Neuronal stem cell (in vitro differentiated cells): ENCODE measurements around the gene PIAS4.

Experiments
- DNase-seq: peaks from one replicate; pipeline ENCODE4 v3.0.0-alpha.2; 2013; ENCODE audit warnings: low spot score
- H2AFZ ChIP-seq: one replicate; pipeline ENCODE4 v1.6.1; 2013; ENCODE audit warnings: mild to moderate bottlenecking, low read length, inconsistent platforms
- H2AK5ac ChIP-seq: 2 replicates; pipeline ENCODE4 v1.6.1; 2013; ENCODE audit warnings: low read depth, mild to moderate bottlenecking, inconsistent platforms, low read length, moderate library complexity, mixed read lengths
- H2BK120ac ChIP-seq: 2 replicates; pipeline ENCODE4 v1.6.1; 2013; ENCODE audit warnings: low read depth, mild to moderate bottlenecking, inconsistent platforms, low read length, moderate library complexity, mixed read lengths
- H2BK12ac ChIP-seq: one replicate; pipeline ENCODE4 v1.6.1; 2013; ENCODE audit warnings: low read length, inconsistent platforms
- H2BK15ac ChIP-seq: 2 replicates; pipeline ENCODE4 v1.6.1; 2013; ENCODE audit warnings: mild to moderate bottlenecking, low read length, inconsistent platforms, mixed read lengths
- H2BK5ac ChIP-seq: one replicate; pipeline ENCODE4 v1.6.1; 2013; ENCODE audit warnings: inconsistent platforms, mild to moderate bottlenecking, low read length, moderate library complexity
- H3K14ac ChIP-seq: one replicate; pipeline ENCODE4 v1.6.1; 2013; ENCODE audit warnings: low read length, inconsistent platforms
- H3K18ac ChIP-seq: 2 replicates; pipeline ENCODE4 v1.6.1; 2013; ENCODE audit warnings: low read length, inconsistent platforms
- H3K23ac ChIP-seq: 2 replicates; pipeline ENCODE4 v1.6.1; 2013; ENCODE audit warnings: low read depth, mild to moderate bottlenecking, mixed read lengths, low read length, inconsistent platforms; ENCODE audit not compliant: poor library complexity
- H3K27ac ChIP-seq: replicated peaks from 3 replicates; pipeline ENCODE4 v1.5.1; 2013; ENCODE audit warnings: low read length, inconsistent platforms
- H3K27me3 ChIP-seq, 3 experiments: 2 replicates each; pipeline ENCODE4 v1.6.1; 2013; ENCODE audit warnings: low read length in 3 of 3, mild to moderate bottlenecking in 2 of 3, inconsistent platforms in 1 of 3, low read depth in 1 of 3, mixed read lengths in 1 of 3, moderate library complexity in 1 of 3; ENCODE audit not compliant: control insufficient read depth in 3 of 3, insufficient read depth in 3 of 3
- H3K36me3 ChIP-seq, 2 donors: replicated peaks in 1 of 2; 2 replicates each; pipeline ENCODE4 v1.6.1; 2013; ENCODE audit warnings: low read length in 2 of 2; ENCODE audit not compliant: control insufficient read depth in 2 of 2, insufficient read depth in 2 of 2
- H3K4ac ChIP-seq: 2 replicates; pipeline ENCODE4 v1.6.1; 2013; ENCODE audit warnings: inconsistent platforms, mild to moderate bottlenecking, low read length, moderate library complexity
- H3K4me1 ChIP-seq, 2 donors: 1 replicate in 1 of 2; 2 replicates in 1 of 2; pipeline ENCODE4 v1.6.1; 2013; ENCODE audit warnings: low read length in 2 of 2, low read depth in 1 of 2; ENCODE audit not compliant: control insufficient read depth in 2 of 2, insufficient read depth in 1 of 2
- H3K4me2 ChIP-seq: one replicate; pipeline ENCODE4 v1.6.1; 2013; ENCODE audit warnings: mild to moderate bottlenecking, low read length, inconsistent platforms; ENCODE audit not compliant: insufficient read depth, poor library complexity, severe bottlenecking
- H3K4me3 ChIP-seq, 2 donors: 2 replicates each; pipeline ENCODE4 v1.5.1; 2013; ENCODE audit warnings: low read length in 2 of 2, mild to moderate bottlenecking in 2 of 2, inconsistent platforms in 1 of 2, moderate library complexity in 1 of 2
- H3K79me1 ChIP-seq: one replicate; pipeline ENCODE4 v1.6.1; 2013; ENCODE audit warnings: low read depth, mild to moderate bottlenecking, inconsistent platforms, low read length, moderate library complexity
- H3K9ac ChIP-seq: one replicate; pipeline ENCODE4 v1.6.1; 2013; ENCODE audit warnings: mild to moderate bottlenecking, low read depth, low read length, inconsistent platforms; ENCODE audit not compliant: poor library complexity
- H3K9me3 ChIP-seq, 2 donors: replicated peaks in 1 of 2; 2 replicates each; pipeline versions ENCODE3 to v1.6.1; 2013; ENCODE audit warnings: low read length in 2 of 2, mild to moderate bottlenecking in 2 of 2, inconsistent platforms in 1 of 2, low read depth in 1 of 2, mixed read lengths in 1 of 2, moderate library complexity in 1 of 2; ENCODE audit not compliant: control insufficient read depth in 2 of 2, insufficient read depth in 1 of 2
- H4K8ac ChIP-seq: one replicate; pipeline ENCODE4 v1.6.1; 2013; ENCODE audit warnings: low read depth, mild to moderate bottlenecking, inconsistent platforms, low read length, moderate library complexity
- H4K91ac ChIP-seq: one replicate; pipeline ENCODE4 v1.6.1; 2013; ENCODE audit warnings: low read length, low read depth, mild to moderate bottlenecking, inconsistent platforms; ENCODE audit not compliant: poor library complexity
- WGBS, 2 donors: extraction: QIAGEN DNeasy Blood & Tissue Kit; methylation state at CpG; one replicate each; pipeline ENCODE4 v1.1.7; 2013; ENCODE audit warnings: missing lambda C conversion rate in 2 of 2, mixed read lengths in 1 of 2; ENCODE audit not compliant: insufficient read length in 2 of 2, insufficient replicate concordance in 1 of 2; ENCODE audit errors: extremely low coverage in 2 of 2; 5-methylcytosine and 5-hydroxymethylcytosine counted together

PIAS4 gene

DNA sequence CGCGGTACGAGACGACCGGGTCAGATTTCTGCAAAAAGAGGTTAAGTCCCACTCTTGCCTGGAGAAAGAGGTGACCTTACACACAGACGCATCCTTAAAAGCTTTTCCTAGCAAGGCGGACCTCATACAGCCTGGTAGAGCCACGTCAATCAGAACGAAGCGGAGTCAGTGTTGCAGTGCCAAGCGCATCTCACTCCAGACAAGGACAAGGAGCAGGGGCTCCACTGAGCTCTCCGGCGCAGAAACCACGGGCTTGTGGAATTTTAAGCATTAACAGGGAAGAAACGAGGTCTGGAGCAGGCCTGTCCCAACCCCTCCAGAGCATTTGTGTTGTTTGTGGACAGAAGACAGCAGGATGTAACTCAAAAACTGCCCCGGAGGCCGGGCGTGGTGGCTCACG lies 29.4 kb upstream of the PIAS4 start:
- DNase-seq: no peak
- Histone ChIP-seq H3K4ac (no peak overlapping the region), H2AFZ (no peak overlapping the region), H2BK5ac (no peak overlapping the region), H3K27me3 (no peaks in the 10 kb centered on the region), H3K9me3 (no peaks in the 10 kb centered on the region), H3K36me3 (peaks cover 75 to 80% of the 10 kb centered on the region in 2 donors), H3K4me3 (no peak overlapping the region), H3K9ac (no peak overlapping the region), H3K4me1 (no peaks in the 10 kb centered on the region), H3K18ac (no peak overlapping the region), H3K4me2 (no peak overlapping the region), H2BK15ac (no peak overlapping the region), H3K23ac (no peak overlapping the region), H2AK5ac (no peak overlapping the region), H3K79me1 (peaks cover 40% of the 10 kb centered on the region), H4K8ac (no peak overlapping the region), H2BK12ac (no peak overlapping the region), H3K14ac (no peak overlapping the region), H3K27ac (no peak overlapping the region), H4K91ac (no peak overlapping the region), H2BK120ac (no peak overlapping the region)
- no CpG with 5 or more reads among the region's 19 CpGs for WGBS, 2 donors

DNA sequence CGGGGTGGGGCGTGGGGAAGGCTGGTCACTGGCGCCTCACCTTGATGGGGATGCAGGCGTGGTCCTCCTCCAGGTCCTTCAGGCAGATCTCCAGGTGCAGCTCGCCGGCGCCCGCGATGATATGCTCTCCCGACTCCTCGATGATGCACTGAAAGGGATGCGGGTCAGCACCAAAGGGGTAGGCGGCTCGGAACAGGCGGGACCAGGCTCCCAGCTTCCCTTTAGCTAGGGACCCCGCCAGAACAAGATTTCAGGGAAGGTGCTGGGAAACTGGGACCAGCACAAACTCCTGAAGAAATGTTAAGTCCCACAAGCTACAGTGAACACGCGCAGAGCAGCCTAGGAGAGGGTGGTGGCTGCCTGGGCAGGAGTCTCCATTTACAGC lies 28.3 kb upstream of the PIAS4 start:
- peaks cover 7 to 8% of the 10 kb centered on the region in 2 donors for H3K4me1 ChIP-seq
- no peak overlapping the region for H3K14ac ChIP-seq
- H3K36me3 ChIP-seq: peaks cover 87 to 91% of the 10 kb centered on the region in 2 donors
- peak overlapping the region; percentile 25 for H3K23ac ChIP-seq
- WGBS, 2 donors: no CpG with 5 or more reads among the region's 18 CpGs
- H2BK5ac ChIP-seq: no peak overlapping the region
- no peaks in the 10 kb centered on the region for H3K9me3 ChIP-seq
- no peak overlapping the region for H4K91ac ChIP-seq
- H2AK5ac ChIP-seq: no peak overlapping the region
- peak overlapping the region; percentile 13 for H3K18ac ChIP-seq
- H2BK15ac ChIP-seq: no peak overlapping the region
- no peak overlapping the region for H3K4ac ChIP-seq
- H3K27me3 ChIP-seq: no peaks in the 10 kb centered on the region
- H3K4me2 ChIP-seq: no peak overlapping the region
- no peak overlapping the region for H2BK120ac ChIP-seq
- H3K9ac ChIP-seq: no peak overlapping the region
- no peak overlapping the region for H3K27ac ChIP-seq
- no peak overlapping the region for H2BK12ac ChIP-seq
- peaks cover 47% of the 10 kb centered on the region for H3K79me1 ChIP-seq
- no peak for DNase-seq
- H2AFZ ChIP-seq: no peak overlapping the region
- no peak overlapping the region for H3K4me3 ChIP-seq
- no peak overlapping the region for H4K8ac ChIP-seq

DNA sequence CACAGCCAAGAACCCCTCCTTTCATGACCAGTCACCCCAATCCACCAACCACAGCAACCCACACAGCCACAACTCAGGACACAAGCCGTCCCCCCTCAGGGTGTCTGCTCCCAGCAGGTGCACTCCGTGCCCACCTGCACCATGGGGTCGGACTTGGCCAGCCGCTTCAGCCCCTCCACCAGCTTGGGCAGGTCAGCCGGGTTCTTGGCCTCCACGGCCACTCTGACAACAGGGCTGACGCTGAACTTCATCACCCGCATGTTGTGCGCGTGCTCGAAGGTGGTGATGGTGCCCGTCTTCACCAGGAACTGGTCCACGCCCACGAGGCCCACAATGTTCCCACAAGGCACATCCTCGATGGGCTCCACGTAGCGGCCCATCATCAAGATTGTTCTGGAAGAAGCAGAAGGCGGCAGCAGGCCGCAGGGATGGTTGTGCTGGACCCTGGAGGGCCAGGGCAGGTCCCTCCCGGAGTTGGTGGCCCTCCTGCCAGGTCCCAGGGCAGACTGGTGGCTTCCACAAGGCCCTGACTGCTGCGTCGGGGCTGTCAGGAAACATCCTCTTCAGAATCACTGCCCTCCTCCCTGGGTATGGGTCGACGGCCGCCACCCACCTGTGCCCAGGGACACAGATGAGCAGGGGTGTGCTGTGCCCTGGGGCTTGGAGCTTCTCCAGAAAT lies 27.7 kb upstream of the PIAS4 start:
- Histone ChIP-seq H2BK12ac (no peak overlapping the region), H3K4me3 (no peak overlapping the region), H3K9me3 (no peaks in the 10 kb centered on the region), H2AFZ (no peak overlapping the region), H3K27me3 (no peaks in the 10 kb centered on the region), H4K8ac (peak overlapping the region; percentile 76), H3K79me1 (peaks cover 47% of the 10 kb centered on the region), H3K36me3 (peaks cover 87 to 96% of the 10 kb centered on the region in 2 donors), H3K18ac (no peak overlapping the region), H3K4me1 (peaks cover 7 to 10% of the 10 kb centered on the region in 2 donors), H2BK5ac (peak overlapping the region; percentile 42), H3K27ac (no peak overlapping the region), H4K91ac (no peak overlapping the region), H3K23ac (peak overlapping the region; percentile 25), H2BK120ac (no peak overlapping the region), H3K4ac (no peak overlapping the region), H3K9ac (peak overlapping the region; percentile 35), H2AK5ac (peak overlapping the region; percentile 53), H2BK15ac (no peak overlapping the region), H3K4me2 (no peak overlapping the region), H3K14ac (no peak overlapping the region)
- DNase-seq: no peak
- no CpG with 5 or more reads among the region's 25 CpGs for WGBS, 2 donors

DNA sequence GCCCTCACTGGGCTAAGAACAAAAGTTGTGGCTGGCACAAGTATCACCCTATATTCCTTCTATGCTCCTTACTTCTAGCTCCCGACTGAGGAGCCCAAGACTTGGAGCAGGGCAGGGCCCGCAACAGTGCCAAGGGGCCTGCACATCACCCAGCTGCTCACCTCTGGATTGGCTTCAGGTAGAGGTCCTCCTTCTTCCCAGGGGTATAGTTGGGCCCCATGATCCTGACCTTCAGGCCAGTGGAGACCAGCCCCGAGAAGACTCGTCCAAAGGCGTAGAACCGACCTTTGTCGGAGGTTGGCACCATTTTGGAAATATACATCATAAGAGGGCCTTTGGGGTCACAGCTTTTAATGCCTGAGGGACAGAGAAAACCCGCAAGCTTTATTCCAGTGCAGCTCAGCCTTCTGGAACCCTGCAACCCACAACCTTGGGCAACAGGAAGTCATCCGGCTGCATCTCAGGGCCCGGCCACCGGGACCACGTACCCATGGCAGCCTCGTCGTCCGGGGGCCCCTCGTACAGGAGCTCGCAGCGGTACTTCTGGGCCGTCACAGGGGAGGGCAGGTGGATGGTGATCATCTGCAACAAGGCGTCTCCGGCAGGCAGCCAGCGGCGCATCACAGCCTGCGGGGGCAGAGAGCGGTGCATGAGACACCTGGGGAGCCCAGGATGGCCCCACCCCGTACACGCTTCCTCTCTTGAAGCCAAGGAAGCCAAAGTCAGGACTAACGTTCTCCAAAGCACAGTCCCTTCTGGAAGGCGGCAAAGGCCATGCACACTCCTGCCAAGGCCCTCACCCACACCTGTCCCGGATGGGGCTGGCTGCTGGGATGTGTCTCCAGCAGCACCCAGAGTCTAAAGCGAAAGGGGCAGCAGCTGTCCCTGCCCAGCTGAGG lies 26.9 kb upstream of the PIAS4 start:
- WGBS, 2 donors: no CpG with 5 or more reads among the region's 31 CpGs
- no peak overlapping the region for H3K14ac ChIP-seq
- H3K27me3 ChIP-seq: no peaks in the 10 kb centered on the region
- H4K91ac ChIP-seq: no peak overlapping the region
- H3K9me3 ChIP-seq: no peaks in the 10 kb centered on the region
- DNase-seq: no peak
- H3K9ac ChIP-seq: peak overlapping the region; percentile 54
- no peak overlapping the region for H2BK12ac ChIP-seq
- H2AK5ac ChIP-seq: no peak overlapping the region
- no peak overlapping the region for H2BK120ac ChIP-seq
- peak overlapping the region; percentile 49 for H2BK5ac ChIP-seq
- no peak overlapping the region for H3K4me3 ChIP-seq
- H3K4me1 ChIP-seq: peaks cover 7 to 11% of the 10 kb centered on the region in 2 donors
- no peak overlapping the region for H3K27ac ChIP-seq
- H3K4ac ChIP-seq: no peak overlapping the region
- no peak overlapping the region for H3K18ac ChIP-seq
- peaks cover 84 to 90% of the 10 kb centered on the region in 2 donors for H3K36me3 ChIP-seq
- H2AFZ ChIP-seq: no peak overlapping the region
- H4K8ac ChIP-seq: peak overlapping the region; percentile 6
- H2BK15ac ChIP-seq: no peak overlapping the region
- H3K79me1 ChIP-seq: peaks cover 47% of the 10 kb centered on the region
- H3K23ac ChIP-seq: peak overlapping the region; percentile 10
- H3K4me2 ChIP-seq: no peak overlapping the region
